Vagina (tissue), 2 donors: Measurements from ENCODE around the gene DHX57.

ENCODE experiments used
- CTCF ChIP-seq, 3 experiments: fragments of 450-650 bp in 2 of 3; fragments of 200-600 bp in 1 of 3; sonication (generic) in 1 of 3; IDR thresholded peaks; one replicate each; pipeline ENCODE4 v1.5.1; 2017 to 2019; ENCODE audit warnings: antibody characterized with exemption in 3 of 3, mild to moderate bottlenecking in 2 of 3, moderate library complexity in 2 of 3
- POLR2A ChIP-seq, 2 donors: fragments of 450-650 bp; IDR thresholded peaks; one replicate each; pipeline ENCODE4 v1.6.1; 2017; ENCODE audit warnings: antibody characterized with exemption in 2 of 2, mild to moderate bottlenecking in 2 of 2, moderate library complexity in 2 of 2

DNA sequence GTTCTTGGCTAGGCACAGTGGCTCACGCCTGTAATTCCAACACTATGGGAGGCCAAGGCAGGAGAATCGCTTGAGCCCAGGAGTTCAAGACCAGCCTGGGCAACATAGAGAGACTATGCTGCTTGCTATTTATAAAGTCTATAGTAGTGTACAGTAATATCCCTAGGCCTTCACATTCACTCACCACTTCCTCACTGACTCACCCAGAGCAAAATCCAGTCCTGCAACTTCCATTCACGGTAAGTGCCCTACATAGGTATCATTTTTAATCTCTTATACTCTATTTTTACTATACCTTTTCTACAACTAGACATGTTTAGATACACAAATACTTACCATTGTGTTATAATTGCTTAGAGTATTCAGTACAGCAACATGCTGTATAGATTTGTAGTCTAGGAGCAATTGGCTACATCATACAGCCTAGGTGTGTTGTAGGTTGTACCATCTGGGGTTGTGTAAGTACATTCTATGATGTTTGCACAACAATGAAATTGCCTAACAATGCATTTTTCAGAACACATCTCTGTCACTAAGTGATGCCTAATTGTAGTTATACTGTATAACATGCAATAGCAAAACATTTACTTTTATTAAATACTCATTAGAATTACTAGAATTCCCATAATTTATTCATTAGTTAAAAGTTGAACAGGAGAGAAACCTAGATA, 8.8 kb downstream of the DHX57 start:
- no peak for TF ChIP-seq CTCF (IDR thresholded peaks at IDR 0.05)
- no peak for TF ChIP-seq POLR2A (IDR thresholded peaks at IDR 0.05)
